Renal pelvis (tissue), 4 donors: ENCODE results near the gene CRTC3. TPM values are rescaled to one million over a fixed set of nuclear protein-coding genes. Genes with fewer than 3 reads are reported as not detected.

Source experiments
- DNase-seq: peaks from one replicate; pipeline ENCODE4 v3.0.0-alpha.2; 2013
- polyA plus RNA-seq, 3 donors: library from polyadenylated mRNA; unstranded; fragments of 120-200 nt; gene quantifications; one replicate each; pipeline ENCODE4 v1.2.1, GENCODE V29; 2013; ENCODE audit not compliant: insufficient read length in 3 of 3

The CRTC3 gene
- polyA plus RNA-seq, 3 donors, result 27.6 to 38.3 (median 29.9) TPM

- DNase-seq, result no peak
Observed at GRCh38 chr15:90592131-90592881, 62.6 kb downstream of the CRTC3 start.

- DNase-seq, result no peak
Observed at GRCh38 chr15:90593499-90594158, 63.9 kb downstream of the CRTC3 start.

- peak; percentile 21 for DNase-seq
Observed at GRCh38 chr15:90594301-90594738, 64.6 kb downstream of the CRTC3 start.

- DNase-seq, result no peak
Observed at GRCh38 chr15:90595763-90596155, 66.0 kb downstream of the CRTC3 start.

- no peak for DNase-seq
Observed at GRCh38 chr15:90596943-90597342, 67.2 kb downstream of the CRTC3 start.

- DNase-seq, result no peak
Observed at GRCh38 chr15:90597577-90597976, 67.9 kb downstream of the CRTC3 start.

GRCh38 chr15:90598031-90598577 is 68.4 kb downstream of the CRTC3 start:
- DNase-seq, result no peak

- DNase-seq, result no peak
Observed at GRCh38 chr15:90598679-90599078, 69.0 kb downstream of the CRTC3 start.

GRCh38 chr15:90599116-90599515 is 69.4 kb downstream of the CRTC3 start:
- no peak for DNase-seq

- DNase-seq, result no peak
Observed at GRCh38 chr15:90599644-90600043, 69.9 kb downstream of the CRTC3 start.

GRCh38 chr15:90600954-90601353 is 71.2 kb downstream of the CRTC3 start:
- no peak for DNase-seq

- DNase-seq, result no peak
Observed at GRCh38 chr15:90603893-90604292, 74.2 kb downstream of the CRTC3 start.

GRCh38 chr15:90606641-90607040 is 76.9 kb downstream of the CRTC3 start:
- DNase-seq, result no peak

GRCh38 chr15:90607361-90607760 is 77.6 kb downstream of the CRTC3 start:
- no peak for DNase-seq

GRCh38 chr15:90609242-90610180 is 79.8 kb downstream of the CRTC3 start:
- DNase-seq, result no peak

- no peak for DNase-seq
Observed at GRCh38 chr15:90610190-90610589, 80.5 kb downstream of the CRTC3 start.

- DNase-seq, result no peak
Observed at GRCh38 chr15:90611157-90611556, 81.4 kb downstream of the CRTC3 start.

- DNase-seq, result no peak
Observed at GRCh38 chr15:90617171-90617570, 87.4 kb downstream of the CRTC3 start.

- no peak for DNase-seq
Observed at GRCh38 chr15:90617668-90618097, 88.0 kb downstream of the CRTC3 start.

GRCh38 chr15:90618330-90619125 is 88.8 kb downstream of the CRTC3 start:
- no peak for DNase-seq

- no peak for DNase-seq
Observed at GRCh38 chr15:90619468-90619867, 89.7 kb downstream of the CRTC3 start.
